Measurements from ENCODE around the gene UCP1.
A peak's percentile ranks its signal among the peaks of the same experiment; 100 is the strongest.
"Not testable (repeated sequence)": the region's sequence is repeated elsewhere in the genome, so short reads cannot be mapped to it uniquely, and the experiment has no call there.

UCP1 gene

DNA sequence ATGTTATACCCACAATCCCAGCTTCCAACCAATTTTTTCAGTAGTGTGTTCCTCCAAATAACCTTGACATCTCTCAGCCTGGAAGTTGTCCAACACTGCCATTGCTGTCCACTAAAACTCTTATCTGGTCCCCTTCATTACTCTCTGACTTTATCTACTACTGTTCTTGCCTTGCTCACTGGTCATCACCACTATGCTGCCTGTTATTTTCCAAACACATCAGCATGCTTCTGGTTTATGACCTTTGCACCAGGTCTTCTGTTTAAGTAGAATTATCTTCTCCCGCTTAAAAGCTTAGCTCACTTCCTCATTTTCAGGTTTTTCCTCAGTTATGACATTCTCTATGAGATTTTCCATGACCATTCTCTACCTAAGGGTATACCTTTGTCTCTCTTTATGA, 39.3 kb downstream of the UCP1 start:
- DNase-seq = no peak

DNA sequence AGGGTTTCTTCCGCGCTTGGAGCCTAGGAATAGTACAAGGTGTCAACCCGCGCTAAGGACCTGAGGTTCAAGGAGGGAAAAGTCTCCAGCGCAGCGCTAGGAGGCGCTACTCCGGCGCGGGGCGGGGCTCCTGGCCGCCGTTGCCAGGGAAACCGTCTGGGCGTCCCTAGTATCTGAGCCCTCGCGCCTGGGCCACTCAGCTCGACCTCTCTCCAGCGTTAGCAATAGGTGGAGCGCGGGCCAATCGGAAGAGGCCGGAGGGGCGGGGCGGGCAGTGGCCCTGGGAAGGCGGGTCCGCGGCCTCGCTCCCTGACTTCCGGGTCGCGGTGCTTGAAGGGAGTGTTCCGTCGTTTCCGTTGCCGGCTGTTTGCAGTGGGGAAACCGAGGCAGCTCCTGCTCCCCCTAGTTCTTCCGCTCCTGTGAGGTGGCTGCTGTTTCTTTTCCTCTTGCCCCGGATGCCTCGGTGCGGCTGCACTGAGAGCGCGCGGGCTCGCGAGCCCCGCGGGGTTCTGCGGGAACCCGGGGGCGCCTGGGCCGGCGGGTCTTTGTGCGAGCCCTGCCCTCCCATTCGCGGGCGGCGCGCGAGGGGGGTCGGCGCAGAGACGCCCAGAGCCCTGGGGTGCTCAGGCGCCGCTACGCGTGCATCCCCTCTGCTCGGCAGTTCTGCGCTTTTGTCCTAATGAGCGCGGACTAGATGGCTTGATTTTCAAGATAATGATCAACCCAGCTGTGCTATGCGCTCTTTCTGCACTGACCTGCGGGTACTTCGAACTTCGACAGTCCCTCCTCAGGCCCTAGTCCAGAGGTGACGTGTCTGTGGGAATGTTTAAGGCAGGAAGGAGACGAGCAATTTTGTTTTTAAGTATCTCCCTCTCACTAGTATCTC, 44.7 kb downstream of the UCP1 start, which contains the start of gene ELMOD2:
Gene ELMOD2 (plus strand): TSS at position 312 of the 886 bp plus-strand sequence. CDS start 1,261 bp downstream, outside the sequence.
- peak; percentile 96 for DNase-seq

DNA sequence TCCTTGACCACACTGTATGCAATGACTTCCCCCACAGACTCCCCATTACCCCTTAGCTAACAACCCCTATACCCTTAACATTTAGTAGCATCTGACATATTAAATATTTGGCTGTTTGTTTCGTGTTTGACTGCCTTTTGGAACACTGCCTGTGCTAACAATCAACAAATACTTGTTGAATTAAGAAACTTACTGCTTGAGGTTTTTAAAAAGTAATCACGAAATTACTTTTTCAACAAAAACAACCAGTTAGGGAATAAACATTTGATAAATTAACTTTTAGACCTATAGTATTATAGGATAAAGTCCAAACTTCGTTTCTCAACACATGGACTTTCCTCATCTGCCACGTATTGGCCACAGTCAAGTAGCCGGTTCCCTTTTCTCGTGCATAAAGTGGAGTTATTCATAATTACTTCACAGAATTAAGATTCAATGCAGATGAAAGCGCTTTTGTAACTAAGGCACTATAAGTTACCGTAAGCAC, 45.3 kb downstream of the UCP1 start:
- no peak for DNase-seq

DNA sequence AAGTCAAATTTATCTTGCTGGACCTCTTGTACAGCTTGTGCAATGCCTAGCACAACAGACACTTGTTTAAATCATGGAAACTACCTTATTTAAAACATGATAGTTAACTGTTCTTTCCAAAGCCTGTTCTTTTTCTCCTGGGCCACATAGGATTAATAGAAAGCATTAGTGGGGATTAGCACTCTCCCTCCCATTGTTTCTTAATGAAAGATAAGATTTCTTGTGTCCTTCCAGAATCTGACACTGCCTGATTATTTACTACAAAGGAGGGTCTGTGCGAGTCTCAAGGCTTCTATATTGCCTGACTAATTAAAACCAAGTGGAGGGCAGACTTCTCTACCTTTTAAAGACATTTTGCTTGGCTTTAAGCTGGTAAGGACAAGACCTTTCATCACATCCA, 53.3 kb downstream of the UCP1 start:
- DNase-seq = no peak

DNA sequence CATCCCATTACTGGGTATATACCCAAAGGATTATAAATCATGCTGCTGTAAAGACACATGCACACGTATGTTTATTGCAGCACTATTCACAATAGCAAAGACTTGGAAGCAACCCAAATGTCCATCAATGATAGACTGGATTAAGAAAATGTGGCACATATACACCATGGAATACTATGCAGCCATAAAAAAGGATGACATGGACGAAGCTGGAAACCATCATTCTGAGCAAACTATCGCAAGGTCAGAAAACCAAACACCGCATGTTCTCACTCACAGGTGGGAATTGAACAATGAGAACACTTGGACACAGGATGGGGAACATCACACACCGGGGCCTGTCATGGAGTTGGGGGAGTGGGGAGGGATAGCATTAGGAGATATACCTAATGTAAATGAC, 55.0 kb downstream of the UCP1 start:
- DNase-seq = not testable (repeated sequence)
